ENCODE measurements around the gene CCDC192.

Gene CCDC192

DNA sequence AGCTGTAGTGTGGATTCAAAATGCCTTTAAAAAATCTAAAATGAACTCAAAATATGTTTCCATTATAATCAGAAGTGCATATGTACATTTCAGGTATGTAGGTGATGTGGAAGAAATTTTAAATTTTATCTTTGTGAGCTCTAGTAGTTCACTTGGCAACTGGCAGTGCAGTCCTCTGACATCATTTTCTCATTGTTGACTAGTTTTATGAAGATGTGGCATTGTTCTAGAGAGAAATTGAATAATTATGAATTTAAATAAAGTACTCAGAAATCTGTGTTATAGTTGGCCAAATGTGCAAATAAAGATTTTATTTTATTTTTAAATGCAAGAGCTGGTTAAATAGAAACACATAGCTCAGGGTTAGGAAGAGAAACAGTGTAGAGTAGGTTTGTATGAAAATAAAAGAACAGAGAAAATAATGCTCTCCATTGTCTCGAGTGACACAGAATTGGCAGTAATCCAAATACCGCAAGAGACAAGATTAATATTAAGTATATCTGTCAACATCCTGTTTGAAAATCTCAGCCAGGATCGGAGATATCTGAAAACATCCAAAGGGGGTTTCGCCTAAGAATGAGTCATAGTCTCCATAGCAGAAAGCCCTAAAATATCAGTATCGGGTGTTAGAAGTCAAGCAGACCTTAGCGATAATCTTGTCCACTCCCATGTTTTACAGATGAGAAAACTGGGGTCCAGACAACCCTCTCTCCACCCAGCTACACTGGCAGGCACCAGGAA, 189.4 kb downstream of the CCDC192 start:
- DNase-seq, result peak; percentile 5

DNA sequence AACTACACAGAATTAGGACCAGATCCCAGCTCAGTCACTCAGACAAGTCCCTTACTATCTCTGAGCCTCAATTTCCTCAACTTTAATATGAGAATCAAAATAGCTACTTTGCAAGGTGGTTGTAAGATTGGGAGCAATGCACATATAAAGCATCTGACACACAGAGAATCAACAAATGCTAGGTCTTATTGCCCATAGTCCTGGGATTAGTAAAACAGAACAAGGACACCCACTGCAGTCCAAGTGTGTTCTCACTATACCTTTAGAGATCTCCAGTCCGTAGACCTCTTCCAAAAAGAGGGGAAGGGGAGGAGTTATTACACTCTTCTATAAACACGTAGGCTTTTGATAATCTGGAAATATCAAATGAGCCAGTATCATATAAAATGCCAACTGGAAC, 190.0 kb downstream of the CCDC192 start:
- DNase-seq, result no peak

DNA sequence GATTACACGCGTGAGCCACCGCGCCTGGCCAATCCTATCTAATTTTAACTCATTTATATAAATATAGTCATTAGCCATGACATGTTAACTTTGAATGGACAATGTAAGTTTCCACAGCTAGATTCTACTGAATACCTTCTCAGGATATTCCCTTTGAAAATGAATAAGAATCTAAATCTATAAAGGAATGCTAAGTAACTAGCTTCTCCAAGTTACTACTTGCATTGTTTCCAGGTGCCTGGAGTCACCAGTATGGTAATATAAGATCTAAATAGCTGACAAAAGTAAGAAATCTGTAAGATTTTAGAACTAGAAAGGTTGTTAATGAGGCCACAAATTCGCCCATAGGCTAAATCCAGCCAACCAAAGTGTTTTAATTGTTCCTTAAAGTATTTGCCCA, 191.3 kb downstream of the CCDC192 start:
- DNase-seq, result no peak

DNA sequence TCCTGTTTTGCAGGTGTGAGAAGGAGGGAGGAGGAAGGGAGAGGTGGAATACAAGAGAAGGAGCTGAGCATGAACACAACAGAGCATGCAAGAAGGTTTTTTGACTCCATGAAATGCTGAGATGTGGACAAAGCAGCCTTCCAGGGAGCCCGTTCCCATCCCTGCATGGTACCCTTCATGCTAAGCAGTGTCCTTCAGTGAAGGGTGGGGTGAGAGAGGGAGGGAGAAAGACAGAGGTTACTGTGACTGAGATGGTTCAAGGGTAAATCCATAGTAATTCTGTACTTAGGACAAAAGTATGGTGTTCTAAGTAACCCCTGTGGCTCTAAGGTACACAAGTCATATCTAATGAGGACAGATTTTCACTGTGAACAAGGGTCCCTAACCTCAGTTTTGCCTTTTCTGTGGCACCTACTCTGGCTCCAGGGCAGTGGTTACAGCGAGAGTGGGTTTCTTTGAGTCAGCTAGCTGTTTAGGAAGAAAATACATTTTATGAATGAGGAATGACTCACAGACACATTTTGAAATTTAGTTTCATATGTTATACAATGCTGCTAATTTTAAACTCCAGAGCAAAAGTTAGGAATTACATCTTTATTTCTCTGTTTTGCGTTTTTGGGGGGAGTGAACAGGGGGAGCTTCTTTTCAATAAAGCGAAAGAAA, 195.5 kb downstream of the CCDC192 start:
- DNase-seq, result no peak

DNA sequence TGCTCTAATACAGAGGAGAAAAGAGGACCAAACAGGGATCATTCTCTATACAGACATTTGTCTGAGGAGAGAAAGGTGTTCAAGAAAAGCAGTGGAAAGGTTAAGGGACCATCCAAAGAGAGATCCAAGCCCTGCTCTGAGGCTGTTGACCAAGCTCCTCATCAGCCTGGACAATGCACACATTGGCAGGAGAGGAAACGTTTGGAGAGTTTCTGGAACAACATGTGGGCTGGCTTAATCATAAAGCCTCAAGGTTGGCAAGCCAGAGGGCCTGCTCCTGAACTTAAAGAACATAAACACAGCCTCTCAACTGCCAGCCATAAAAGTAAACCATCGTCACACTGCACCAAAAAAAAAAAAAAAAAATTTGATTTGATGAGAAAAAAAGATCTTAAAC, 196.0 kb downstream of the CCDC192 start:
- no peak for DNase-seq

DNA sequence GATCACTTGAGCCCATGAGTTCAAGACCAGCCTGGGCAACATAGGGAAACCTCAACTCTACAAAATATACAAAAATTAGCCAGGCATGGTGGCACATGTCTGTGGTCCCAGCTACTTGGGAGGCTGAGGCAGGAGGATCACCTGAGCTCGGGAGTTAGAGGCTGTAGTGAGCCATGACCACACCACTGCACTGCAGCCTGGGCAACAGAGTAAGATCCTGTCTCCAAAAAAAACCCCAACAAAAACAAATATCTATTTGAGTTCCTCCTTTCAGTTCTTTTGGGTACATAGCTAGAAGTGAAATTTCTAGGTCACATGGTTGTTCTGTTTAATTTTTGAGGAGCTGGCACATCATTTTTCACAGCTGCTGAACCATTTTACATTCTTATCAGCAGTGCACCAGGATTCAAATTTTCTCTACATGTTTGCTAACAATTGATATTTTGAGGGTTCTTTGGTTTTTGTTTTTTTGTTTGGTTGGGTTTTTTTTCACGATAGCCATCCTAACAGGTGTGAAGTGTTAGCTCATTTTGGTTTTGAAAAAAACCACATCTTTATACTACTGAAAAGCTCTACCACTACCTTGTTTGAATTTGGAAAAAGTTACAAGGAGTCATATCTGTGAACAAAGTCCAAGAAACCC, 203.5 kb downstream of the CCDC192 start:
- DNase-seq, result no peak

DNA sequence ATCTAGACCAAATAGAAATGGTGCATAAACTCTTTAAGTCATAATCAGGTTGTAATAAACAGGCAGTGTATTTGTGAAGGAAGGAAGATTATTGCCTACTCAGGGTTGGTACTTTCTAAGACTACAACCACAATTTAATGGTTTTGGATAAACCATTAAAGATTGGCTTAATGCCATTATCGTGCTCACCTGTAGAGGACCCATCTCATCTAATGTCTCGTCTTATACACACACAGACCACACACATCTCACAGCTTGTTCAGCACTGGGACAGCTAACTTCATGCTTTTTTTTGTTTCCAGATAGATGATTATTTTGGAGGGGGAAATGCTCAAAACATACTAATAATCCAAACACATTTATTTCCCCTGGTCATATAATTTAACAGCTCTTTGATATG, 204.7 kb downstream of the CCDC192 start:
- peak; percentile 11 for DNase-seq

DNA sequence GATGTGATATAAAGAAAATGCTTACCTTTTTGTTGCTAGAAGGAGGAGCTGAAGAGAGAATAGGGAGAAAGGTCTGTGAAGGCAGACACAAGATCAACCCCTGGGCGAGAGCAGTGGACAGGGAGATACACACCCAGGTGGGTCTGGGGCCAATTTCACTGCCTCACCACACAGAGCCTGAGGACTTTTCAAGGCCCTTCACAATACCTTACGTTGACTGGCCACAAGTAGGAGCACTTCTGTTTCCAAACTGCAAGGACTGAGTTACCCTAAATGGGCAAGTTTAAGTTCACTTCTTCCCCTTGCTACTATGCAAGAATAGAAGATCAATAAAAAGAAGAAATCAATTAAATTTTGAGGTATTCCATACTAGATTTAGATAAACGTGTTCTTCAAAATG, 205.9 kb downstream of the CCDC192 start:
- DNase-seq, result peak; percentile 13

DNA sequence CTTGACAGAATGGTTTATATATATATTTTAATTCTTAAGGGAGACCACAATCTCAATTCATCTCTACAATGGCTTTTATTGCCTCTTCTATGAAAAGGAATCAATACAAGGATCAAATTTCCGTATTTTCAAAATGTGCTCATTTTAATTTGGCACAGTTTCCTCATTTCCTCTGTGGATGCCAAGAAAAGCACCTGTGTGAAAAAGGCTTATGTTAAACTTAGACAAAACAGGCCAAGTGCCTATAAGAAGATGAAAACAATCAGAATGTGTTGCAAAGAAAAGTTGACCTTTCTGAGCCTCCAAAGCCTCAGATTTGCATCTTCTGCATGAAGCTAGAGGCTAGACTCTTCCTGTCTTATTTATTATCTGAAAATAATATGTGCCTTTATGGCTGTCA, 206.6 kb downstream of the CCDC192 start:
- DNase-seq, result peak; percentile 59

DNA sequence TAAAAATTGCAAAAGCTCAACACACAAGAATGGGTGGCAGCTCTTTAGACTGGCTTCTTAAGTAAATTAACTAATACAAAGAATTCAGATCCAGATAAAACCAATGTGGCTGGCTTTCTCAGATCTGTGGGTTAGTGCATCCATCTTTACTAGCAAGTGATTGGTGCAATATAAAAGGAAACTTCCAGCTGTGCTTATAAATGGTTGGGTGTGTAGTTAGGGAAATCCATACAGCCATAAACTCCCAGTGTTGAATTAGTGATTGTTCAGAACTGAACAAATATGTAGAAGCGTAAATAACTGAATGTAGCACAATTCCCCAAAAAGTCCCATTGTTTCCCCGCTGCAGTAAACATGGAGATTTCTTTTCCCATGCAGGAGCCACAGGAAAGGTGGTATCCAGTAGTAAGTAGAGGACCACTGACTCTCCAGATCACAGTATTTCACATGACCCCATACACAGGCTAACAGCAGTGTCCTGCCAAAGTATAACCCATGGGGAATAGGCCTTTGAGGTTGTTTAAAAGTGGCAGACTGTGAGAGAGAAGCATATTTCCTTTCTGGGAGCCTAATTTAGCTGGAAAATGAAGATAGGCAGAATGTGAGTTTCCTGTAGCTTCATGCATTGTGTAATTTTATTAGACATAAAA, 207.2 kb downstream of the CCDC192 start:
- DNase-seq, result no peak

DNA sequence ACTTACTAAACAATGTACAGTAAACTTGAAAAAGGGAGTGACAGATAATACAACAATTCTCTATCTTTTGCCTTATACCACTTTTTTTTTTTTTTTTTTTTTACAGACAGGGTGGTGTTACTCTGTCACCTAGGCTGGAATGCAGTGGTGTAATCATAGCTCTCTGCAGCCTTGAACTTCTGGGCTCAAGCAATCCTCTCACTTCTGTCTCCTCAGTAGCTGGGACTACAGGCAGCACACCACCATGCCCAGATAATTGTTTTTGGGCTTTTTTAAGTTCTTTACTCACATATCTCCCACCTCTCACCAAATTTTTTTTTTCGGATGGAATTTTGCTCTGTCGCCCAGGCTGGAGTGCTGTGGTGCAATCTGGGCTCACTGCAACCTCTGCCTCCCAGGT, 208.4 kb downstream of the CCDC192 start:
- no peak for DNase-seq

DNA sequence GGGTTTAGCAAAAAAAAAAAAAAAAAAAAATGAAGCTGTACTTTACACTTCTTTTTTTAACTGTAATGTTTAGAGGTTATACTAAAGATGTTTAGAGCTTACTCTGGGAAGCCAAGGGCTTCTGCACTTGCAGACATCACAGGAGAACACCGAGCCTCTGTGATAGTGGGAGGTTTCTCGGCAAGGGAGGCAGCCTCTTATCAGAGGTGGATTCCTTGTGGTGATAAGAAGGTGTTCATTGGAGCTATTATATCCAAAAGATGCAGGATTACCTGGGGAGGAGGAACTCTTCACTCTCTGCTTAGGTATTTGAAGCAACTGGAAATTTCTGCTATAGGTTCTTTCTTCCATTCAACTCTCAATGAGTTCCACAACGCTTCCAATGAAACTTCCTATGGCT, 209.2 kb downstream of the CCDC192 start:
- DNase-seq, result no peak

DNA sequence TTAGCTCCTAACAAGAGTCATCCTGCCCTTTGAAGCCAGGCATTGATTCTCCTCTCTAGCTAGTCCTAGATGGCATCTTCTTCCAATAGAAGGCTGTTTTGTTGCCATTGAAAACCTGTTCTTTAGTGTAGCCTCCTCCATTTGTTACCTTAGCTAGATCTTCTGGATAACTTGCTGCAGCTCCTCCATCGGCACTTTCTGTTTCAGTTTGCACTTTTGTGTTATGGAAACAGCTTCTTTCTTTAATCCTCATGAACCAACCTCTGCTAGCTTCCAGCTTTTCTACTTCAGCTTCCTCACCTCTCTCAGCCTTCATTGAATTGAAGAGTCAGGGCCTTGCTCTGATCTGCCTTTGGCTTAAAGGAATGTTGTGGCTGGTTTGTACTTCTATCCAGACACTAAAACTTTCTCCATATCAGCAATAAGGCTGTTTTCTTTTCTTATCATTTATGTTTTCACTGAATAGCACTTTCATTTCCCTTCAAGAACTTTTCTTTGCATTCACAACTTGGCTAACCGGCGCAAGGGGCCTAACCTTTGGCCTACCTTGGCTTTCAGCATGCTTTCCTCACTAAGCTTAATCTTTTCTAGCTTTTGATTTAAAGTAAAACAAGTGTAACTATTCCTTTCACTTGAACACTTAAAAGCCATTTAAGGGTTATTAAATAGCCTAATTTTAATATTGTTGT, 213.8 kb downstream of the CCDC192 start:
- DNase-seq, result no peak

DNA sequence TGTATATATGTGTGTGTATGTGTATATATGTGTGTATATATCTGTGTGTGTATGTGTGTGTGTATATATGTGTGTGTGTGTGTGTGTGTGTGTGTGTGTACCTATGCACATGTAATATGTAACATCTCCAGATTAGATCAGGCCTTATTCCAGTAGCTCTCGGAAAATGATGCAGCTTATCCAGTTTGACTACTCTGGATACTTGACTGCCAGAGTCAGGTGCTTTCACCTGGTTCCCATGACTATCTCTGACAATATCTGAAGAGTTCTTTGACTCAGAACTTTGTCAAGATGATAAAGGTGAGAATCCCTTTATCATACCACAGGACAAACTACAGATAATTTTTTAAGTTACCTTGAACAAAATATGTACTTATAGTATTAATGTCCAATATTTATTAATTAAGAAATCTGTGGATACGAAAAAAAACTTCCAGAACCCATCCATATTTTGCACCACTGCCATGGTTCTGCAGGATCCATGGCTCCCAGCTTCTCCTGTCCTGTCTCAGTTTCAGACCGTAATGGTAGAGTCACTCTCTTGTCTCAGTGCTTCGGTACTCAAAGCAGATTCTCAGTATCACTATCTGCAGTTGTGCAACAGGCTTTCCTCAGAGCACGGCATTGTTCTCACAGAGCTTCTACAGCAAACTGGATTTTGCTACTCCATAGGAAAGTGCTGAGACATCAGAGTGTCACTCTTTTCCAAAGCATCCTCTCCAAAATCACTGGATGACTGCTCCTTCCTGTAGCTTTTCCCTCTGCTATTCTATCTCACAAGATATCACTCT, 216.0 kb downstream of the CCDC192 start:
- no peak for DNase-seq

DNA sequence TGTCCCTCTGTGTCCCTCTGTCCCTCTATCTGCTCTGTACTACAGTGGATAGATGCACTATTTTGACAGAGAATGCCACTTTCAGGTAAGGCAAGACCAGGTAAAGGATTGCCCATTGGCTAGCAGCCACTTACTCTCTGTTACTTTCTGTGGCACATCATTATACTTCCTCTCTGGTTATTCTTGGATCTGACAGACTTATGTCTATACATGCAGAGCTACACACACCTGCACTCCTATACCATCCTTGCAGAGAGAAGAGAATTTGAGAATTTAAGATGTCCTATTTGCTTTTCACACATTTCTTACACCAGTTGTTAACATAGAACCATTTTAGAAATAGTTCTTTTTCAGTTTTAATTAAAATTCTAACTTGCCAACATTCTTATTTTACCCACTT, 216.6 kb downstream of the CCDC192 start:
- no peak for DNase-seq

DNA sequence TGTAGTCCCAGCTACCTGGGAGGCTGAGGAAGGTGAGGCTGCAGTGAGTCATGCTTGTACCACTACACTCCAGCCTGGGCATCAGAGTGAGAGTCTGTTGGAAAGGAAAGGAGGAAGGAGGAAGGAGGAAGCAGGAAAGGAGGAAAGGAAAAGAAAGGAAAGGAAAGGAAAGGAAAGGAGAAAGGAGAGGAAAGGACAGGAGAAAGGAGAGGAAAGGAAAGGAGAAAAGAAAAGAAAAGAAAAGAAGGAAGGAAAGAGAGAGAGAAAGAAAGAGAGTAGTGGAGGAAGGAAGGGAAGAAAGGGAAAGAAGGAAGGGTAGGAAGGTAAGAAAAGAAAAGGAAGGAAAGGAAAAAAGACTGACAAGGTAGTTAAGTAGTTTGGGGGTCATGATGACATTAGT, 217.7 kb downstream of the CCDC192 start:
- no peak for DNase-seq

DNA sequence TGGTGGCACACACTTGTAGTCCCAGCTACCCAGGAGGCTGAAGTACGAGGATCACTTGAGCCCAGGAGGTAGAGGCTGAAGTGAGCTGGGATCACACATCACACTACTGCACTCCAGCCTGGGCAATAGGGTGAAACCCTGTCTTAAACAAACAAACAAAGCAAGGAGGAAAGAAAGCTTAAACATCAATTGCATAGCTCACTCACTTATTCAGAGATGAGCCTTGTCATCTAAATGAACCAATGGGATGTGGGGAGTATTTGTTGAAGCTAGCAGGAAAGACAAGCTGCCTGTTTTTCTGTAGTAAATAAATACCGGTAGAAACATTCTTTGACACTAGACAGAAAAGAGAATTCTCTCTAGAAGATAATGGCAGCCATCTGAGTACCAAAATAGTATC, 219.4 kb downstream of the CCDC192 start:
- no peak for DNase-seq

DNA sequence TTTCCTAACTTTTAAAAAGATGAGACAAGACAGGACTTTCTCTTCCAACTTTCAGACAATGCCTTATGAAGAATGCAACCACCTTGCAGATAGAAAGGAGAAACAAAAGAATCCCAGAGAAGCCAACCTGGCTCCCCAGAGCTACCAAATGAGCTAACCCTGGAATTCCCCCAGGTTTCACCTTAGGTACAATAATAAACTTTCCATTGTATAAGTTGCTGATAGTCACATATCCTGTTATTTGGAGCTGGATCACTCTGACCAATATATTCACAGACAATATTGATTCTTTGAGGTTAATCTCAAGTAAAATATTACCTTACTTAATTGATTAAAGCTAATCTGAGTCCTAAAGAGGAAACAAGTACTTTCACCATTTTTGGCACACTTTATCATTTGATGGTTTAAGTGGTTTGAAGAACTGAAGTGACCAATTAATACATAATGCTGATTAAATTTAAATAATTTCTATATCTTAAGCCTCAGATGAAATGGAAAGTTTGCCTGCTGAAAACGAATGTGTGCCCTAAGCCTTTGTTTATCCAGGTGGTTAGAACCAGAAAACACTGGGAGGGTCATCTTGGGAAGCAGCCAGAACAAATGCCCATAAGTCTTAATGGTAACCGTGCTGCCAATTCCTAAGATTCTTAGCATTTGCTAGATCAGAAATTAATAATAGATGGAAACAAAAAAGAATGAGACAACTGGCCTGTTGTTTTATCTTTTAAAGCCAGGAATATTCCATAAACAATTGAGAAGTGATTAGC, 220.8 kb downstream of the CCDC192 start:
- no peak for DNase-seq

DNA sequence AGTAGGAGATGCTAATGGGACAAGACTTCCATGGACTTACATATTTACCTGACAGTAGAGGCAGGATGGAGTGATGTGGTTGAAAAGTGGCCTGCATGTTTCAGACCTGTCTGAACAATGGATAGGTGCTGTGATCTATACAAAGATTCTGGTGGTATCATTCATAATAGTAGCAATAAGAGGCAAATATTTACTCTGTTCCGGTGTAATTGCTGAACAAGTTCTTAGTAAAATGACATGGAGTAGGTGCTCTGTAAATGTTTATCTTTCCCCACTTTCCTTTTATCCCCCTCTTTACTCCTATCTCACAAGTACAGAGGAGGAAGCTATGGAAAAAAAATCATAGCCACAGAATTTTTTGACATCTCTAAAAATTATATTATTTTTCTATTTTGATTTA, 221.4 kb downstream of the CCDC192 start:
- DNase-seq, result peak; percentile 37

DNA sequence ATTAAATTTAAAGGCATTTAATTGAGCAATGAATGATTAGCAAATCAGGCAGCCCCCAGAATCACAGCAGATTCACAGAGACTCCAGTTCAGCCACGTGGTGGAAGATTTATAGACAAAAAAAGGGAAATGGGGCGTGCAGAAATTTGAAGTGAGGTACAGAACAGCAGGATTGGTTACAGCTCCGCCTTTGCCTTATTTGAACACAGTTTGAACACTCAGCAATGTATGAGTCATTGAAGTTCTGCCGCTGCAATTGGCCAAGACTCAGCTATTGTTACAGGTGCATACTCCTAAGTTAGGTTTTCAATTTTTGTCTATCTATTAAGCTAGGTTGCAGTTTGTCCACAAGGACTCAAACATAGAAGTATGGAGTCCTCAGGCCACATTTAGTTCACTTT, 222.7 kb downstream of the CCDC192 start:
- DNase-seq, result no peak

DNA sequence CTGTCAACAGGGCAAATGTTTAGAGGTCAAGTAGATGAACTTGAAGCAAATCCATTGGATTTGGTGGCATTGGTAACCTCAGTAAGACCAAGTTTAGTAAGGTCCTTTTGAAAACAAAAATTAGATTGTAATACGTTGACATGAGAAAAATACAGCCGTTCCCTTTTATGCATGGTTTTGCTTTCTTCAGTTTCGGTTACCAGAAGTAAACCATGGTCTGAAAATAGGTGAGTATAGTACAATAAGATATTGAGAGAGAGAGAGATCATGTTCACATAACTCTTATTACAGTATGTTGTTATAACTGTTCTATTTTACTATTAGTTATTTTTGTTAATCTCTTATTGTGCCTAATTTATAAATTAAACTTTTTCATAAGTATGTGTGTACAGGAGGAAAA, 223.8 kb downstream of the CCDC192 start:
- no peak for DNase-seq

DNA sequence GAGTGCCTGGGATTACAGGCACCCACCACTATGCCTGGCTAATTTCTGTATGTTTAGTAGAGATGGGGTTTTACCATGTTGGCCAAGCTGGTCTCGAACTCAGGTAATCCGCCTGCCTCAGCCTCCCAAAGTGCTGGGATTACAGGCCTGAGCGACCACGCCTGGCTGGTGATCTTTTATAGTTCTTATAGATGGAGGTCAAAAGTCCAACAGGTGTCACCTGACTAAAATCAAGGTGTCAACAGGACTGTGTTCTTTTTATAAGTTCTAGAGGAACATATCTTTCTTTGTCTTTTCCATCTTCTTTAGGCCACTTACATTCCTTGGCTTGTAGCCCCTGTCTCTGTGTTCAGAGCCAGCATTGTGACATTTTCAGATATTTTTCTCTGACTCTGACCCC, 224.9 kb downstream of the CCDC192 start:
- DNase-seq, result no peak

All from NCI-H1105 treated with DMSO at 0.1 percent for 48 hours (cell line).